Gastroesophageal sphincter (tissue), 3 donors: ENCODE results near the gene EXOC4.

ENCODE experiments used
- EP300 ChIP-seq: sonication (generic); formaldehyde crosslinking; IDR thresholded peaks from one replicate; pipeline ENCODE4 v1.6.1; 2017; ENCODE audit warnings: antibody characterized with exemption, mild to moderate bottlenecking
- POLR2A ChIP-seq, 2 donors: fragments of 450-650 bp; IDR thresholded peaks; one replicate each; pipeline ENCODE4 v1.6.1; 2017; ENCODE audit warnings: antibody characterized with exemption in 2 of 2, mild to moderate bottlenecking in 2 of 2, moderate library complexity in 1 of 2
- TF ChIP-seq, protein P1 (sequence below), 4 experiments: fragments of 200-600 bp in 2 of 4; fragments of 450-650 bp in 2 of 4; sonication (generic) in 1 of 4; IDR thresholded peaks; one replicate each; pipeline ENCODE4 v1.5.1; 2017 to 2019; ENCODE audit warnings: antibody characterized with exemption in 4 of 4, mild to moderate bottlenecking in 2 of 4, moderate library complexity in 2 of 4

GRCh38 chr7:133645884-133646391 lies 393.1 kb downstream of the EXOC4 start:
- TF ChIP-seq, protein P1, sequence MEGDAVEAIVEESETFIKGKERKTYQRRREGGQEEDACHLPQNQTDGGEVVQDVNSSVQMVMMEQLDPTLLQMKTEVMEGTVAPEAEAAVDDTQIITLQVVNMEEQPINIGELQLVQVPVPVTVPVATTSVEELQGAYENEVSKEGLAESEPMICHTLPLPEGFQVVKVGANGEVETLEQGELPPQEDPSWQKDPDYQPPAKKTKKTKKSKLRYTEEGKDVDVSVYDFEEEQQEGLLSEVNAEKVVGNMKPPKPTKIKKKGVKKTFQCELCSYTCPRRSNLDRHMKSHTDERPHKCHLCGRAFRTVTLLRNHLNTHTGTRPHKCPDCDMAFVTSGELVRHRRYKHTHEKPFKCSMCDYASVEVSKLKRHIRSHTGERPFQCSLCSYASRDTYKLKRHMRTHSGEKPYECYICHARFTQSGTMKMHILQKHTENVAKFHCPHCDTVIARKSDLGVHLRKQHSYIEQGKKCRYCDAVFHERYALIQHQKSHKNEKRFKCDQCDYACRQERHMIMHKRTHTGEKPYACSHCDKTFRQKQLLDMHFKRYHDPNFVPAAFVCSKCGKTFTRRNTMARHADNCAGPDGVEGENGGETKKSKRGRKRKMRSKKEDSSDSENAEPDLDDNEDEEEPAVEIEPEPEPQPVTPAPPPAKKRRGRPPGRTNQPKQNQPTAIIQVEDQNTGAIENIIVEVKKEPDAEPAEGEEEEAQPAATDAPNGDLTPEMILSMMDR (IDR thresholded peaks at IDR 0.05), result no peak
- no peak for TF ChIP-seq POLR2A (IDR thresholded peaks at IDR 0.05)
- no peak for TF ChIP-seq EP300
